Mesothelial cell of epicardium (in vitro differentiated cells): ENCODE data around the gene CD247. TPM values are rescaled to one million over a fixed set of nuclear protein-coding genes. Genes with fewer than 3 reads are reported as not detected.

ENCODE experiments used
- DNase-seq, 2 experiments: peaks; one replicate each; pipeline ENCODE4 v3.0.0; 2021; ENCODE audit warnings: low spot score in 2 of 2; ENCODE audit not compliant: unreplicated experiment in 2 of 2
- H3K27ac Mint-ChIP-seq: 2 replicates; pipeline ENCODE4 v1.8.0; 2021; ENCODE audit warnings: mixed read lengths
- H3K27me3 Mint-ChIP-seq: 2 replicates; pipeline ENCODE4 v1.8.0; 2021; ENCODE audit warnings: low read depth, mixed read lengths
- H3K36me3 Mint-ChIP-seq: 2 replicates; pipeline ENCODE4 v1.8.0; 2021; ENCODE audit warnings: mixed read lengths
- H3K4me1 Mint-ChIP-seq: 2 replicates; pipeline ENCODE4 v1.8.0; 2021; ENCODE audit warnings: mixed read lengths
- H3K4me3 Mint-ChIP-seq: 2 replicates; pipeline ENCODE4 v1.8.0; 2021; ENCODE audit warnings: mild to moderate bottlenecking, moderate library complexity, mixed read lengths
- H3K9me3 Mint-ChIP-seq: 2 replicates; pipeline ENCODE4 v1.8.0; 2021; ENCODE audit warnings: mixed read lengths
- total RNA-seq: library from RNA; stranded (reverse); gene quantifications from 3 replicates; pipeline ENCODE4 v1.2.1, GENCODE V29; 2021
- TF ChIP-seq, protein P1 (sequence below): fragments of 200-600 bp; sonication (generic); IDR thresholded peaks from one replicate; pipeline ENCODE4 v1.5.0; 2021; ENCODE audit warnings: antibody characterized with exemption; ENCODE audit not compliant: unreplicated experiment

Gene CD247
- total RNA-seq, 1 donor from 2014 or later: 0.13 TPM

DNA sequence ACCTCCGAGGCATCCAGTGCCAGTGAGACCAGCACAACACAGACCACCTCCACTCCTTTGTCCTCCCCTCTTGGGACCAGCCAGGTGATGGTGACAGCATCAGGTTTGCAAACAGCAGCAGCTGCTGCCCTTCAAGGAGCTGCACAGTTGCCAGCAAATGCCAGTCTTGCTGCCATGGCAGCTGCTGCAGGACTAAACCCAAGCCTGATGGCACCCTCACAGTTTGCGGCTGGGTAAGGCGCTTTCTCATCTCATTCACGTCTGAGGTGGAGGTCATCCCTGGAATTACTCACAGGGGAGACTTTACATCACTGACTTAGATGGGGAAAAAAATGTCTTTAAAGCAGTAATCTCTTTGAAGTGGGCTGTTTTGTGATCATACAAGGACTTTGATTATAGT is 106.3 kb downstream of the CD247 start:
- no peaks in the 10 kb centered on the region for H3K4me1 Mint-ChIP-seq
- no peak overlapping the region for H3K27ac Mint-ChIP-seq
- TF ChIP-seq, protein P1, sequence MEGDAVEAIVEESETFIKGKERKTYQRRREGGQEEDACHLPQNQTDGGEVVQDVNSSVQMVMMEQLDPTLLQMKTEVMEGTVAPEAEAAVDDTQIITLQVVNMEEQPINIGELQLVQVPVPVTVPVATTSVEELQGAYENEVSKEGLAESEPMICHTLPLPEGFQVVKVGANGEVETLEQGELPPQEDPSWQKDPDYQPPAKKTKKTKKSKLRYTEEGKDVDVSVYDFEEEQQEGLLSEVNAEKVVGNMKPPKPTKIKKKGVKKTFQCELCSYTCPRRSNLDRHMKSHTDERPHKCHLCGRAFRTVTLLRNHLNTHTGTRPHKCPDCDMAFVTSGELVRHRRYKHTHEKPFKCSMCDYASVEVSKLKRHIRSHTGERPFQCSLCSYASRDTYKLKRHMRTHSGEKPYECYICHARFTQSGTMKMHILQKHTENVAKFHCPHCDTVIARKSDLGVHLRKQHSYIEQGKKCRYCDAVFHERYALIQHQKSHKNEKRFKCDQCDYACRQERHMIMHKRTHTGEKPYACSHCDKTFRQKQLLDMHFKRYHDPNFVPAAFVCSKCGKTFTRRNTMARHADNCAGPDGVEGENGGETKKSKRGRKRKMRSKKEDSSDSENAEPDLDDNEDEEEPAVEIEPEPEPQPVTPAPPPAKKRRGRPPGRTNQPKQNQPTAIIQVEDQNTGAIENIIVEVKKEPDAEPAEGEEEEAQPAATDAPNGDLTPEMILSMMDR: no peak
- H3K36me3 Mint-ChIP-seq: peaks cover 43% of the 10 kb centered on the region
- H3K4me3 Mint-ChIP-seq: no peak overlapping the region
- DNase-seq: no peak
- H3K9me3 Mint-ChIP-seq: no peaks in the 10 kb centered on the region
- H3K27me3 Mint-ChIP-seq: no peaks in the 10 kb centered on the region

DNA sequence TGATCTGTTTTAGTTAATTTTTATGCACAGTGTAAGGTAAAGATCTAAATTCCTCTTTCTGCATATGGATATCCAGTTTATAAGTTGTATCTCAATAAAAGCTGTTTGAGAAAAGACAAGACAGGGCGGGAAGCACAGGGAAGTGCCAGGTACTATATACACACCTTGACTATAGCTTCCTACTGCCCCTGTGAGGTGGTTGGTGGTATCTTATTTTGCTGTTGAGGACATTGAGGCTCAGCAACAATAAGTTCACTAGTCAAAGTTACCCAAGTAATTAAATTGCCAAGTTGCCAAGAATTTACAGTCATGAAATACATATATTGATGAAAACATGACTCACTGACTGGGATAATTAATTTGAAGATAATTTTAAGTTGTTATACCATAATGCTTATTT is 109.1 kb downstream of the CD247 start:
- Mint-ChIP-seq H3K4me1 (peaks cover 5% of the 10 kb centered on the region), H3K4me3 (no peak overlapping the region), H3K36me3 (peaks cover 36% of the 10 kb centered on the region), H3K9me3 (no peaks in the 10 kb centered on the region), H3K27me3 (no peaks in the 10 kb centered on the region), H3K27ac (no peak overlapping the region)
- DNase-seq: no peak
- TF ChIP-seq, protein P1: no peak

DNA sequence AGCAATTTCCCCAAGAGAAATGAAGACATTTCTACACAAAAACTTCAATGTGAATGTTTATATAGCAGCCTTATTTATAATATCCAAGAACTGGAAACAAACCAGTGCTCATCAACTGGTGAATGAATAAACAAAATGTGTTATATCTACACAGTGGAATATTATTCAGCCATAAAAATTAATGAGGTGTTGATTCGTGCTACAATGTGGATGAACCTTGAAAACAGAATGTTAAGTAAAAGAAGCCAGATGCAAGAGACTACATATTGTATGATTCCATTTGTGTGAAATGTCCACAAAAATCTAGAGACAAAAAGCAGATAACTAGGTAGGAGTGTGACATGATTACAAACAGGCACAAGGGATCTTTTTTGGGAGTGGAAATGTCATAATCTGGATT is 110.0 kb downstream of the CD247 start:
- Mint-ChIP-seq H3K9me3 (no peaks in the 10 kb centered on the region), H3K4me1 (peaks cover 7% of the 10 kb centered on the region), H3K4me3 (no peak overlapping the region), H3K36me3 (peaks cover 34% of the 10 kb centered on the region), H3K27ac (no peak overlapping the region), H3K27me3 (no peaks in the 10 kb centered on the region)
- DNase-seq: no peak
- TF ChIP-seq, protein P1: no peak

DNA sequence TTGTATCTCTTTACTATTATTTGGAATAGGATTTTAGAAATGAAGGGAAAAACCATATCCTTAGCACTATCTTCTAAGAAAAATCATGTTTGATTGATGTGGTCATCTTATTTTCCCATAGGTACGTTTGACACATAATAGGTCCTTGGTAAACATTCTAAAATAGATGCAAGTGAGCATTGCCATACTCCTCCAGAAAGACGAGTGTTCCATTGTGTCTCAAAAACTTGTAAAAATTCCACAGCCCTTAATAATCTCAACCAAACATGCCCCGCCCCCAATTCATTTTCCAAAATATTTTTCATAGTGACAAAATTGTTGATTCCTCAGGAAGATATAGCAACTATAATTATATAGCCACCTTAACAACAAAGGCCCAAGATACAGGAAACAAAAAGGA is 113.4 kb downstream of the CD247 start:
- H3K27ac Mint-ChIP-seq: no peak overlapping the region
- TF ChIP-seq, protein P1: no peak
- H3K27me3 Mint-ChIP-seq: no peaks in the 10 kb centered on the region
- DNase-seq: no peak
- H3K36me3 Mint-ChIP-seq: peaks cover 22% of the 10 kb centered on the region
- no peak overlapping the region for H3K4me3 Mint-ChIP-seq
- H3K9me3 Mint-ChIP-seq: no peaks in the 10 kb centered on the region
- peaks cover 7% of the 10 kb centered on the region for H3K4me1 Mint-ChIP-seq

DNA sequence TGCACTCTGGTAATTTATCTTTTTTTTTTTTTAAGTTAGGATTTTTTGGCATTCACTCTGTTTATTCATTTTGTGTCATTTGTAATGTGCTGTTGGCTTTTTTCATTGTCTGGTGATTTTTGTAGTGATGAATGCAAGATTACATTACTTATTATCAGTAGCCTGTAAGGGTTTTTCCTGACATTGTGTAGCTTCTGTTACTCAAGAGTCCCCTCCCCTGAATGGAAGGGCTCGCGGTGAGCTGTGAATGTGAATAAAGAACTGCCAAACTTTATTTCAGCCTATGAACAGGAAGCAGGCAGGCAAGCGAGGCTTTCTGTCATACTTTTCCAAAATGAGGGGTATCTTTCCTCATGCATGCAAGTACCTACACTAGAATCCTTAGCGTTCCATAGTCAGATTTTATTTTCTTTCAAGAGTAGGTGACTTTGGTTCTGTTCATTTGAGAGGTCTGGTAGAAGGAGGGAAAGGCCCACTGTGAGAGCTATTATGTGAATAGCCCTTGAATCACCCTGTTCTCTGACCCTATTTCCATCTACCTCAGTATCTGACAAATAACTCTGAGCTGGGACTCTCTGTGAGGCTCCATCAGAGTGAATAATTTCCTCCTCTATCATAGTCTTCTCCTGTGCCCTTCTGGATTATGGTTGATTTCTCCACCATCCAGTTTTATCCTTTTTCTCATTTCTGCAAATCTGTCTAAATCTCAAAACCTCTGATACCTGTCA is 114.0 kb downstream of the CD247 start:
- TF ChIP-seq, protein P1: no peak
- H3K4me3 Mint-ChIP-seq: no peak overlapping the region
- H3K4me1 Mint-ChIP-seq: peaks cover 7% of the 10 kb centered on the region
- no peaks in the 10 kb centered on the region for H3K9me3 Mint-ChIP-seq
- DNase-seq: no peak
- no peaks in the 10 kb centered on the region for H3K27me3 Mint-ChIP-seq
- H3K27ac Mint-ChIP-seq: no peak overlapping the region
- peaks cover 22% of the 10 kb centered on the region for H3K36me3 Mint-ChIP-seq
